H9 (cell line): ENCODE measurements around the gene VPS13A. TPM values are rescaled to one million over a fixed set of nuclear protein-coding genes. Genes with fewer than 3 reads are reported as not detected.

ENCODE experiments used
- DNase-seq: peaks from one replicate; pipeline ENCODE4 v3.0.0-alpha.2; 2017
- H2AFZ ChIP-seq: one replicate; pipeline ENCODE4 v1.6.1; 2013; ENCODE audit warnings: mild to moderate bottlenecking, low read length, control low read depth, moderate library complexity
- H2AK5ac ChIP-seq: 2 replicates; pipeline ENCODE4 v1.6.1; 2013; ENCODE audit warnings: low read length, control low read depth, mixed read lengths; ENCODE audit not compliant: insufficient read length
- H2BK120ac ChIP-seq: one replicate; pipeline ENCODE4 v1.6.1; 2013; ENCODE audit warnings: low read depth, mild to moderate bottlenecking, low read length, control low read depth, inconsistent platforms; ENCODE audit not compliant: poor library complexity, severe bottlenecking
- H2BK12ac ChIP-seq: 2 replicates; pipeline ENCODE4 v1.6.1; 2013; ENCODE audit warnings: low read length, control low read depth, mixed read lengths, low read depth; ENCODE audit not compliant: insufficient read length
- H2BK15ac ChIP-seq: 2 replicates; pipeline ENCODE4 v1.6.1; 2013; ENCODE audit warnings: low read depth, low read length, control low read depth
- H2BK20ac ChIP-seq: one replicate; pipeline ENCODE4 v1.6.1; 2013; ENCODE audit warnings: low read depth, mild to moderate bottlenecking, low read length, control low read depth, inconsistent platforms; ENCODE audit not compliant: poor library complexity, severe bottlenecking
- H2BK5ac ChIP-seq: 2 replicates; pipeline ENCODE4 v1.6.1; 2013; ENCODE audit warnings: low read length, control low read depth, mixed read lengths; ENCODE audit not compliant: insufficient read length
- H3K14ac ChIP-seq: 2 replicates; pipeline ENCODE4 v1.6.1; 2013; ENCODE audit warnings: low read length, control low read depth; ENCODE audit not compliant: insufficient read depth
- H3K18ac ChIP-seq: 2 replicates; pipeline ENCODE4 v1.6.1; 2013; ENCODE audit warnings: low read depth, mild to moderate bottlenecking, mixed read lengths, low read length, control low read depth; ENCODE audit not compliant: insufficient read length
- H3K23ac ChIP-seq: 2 replicates; pipeline ENCODE4 v1.6.1; 2013; ENCODE audit warnings: low read length, control low read depth, mixed read lengths, low read depth; ENCODE audit not compliant: insufficient read length
- H3K23me2 ChIP-seq: 2 replicates; pipeline ENCODE4 v1.6.1; 2013; ENCODE audit warnings: low read depth, mild to moderate bottlenecking, mixed read lengths, low read length, control low read depth; ENCODE audit not compliant: insufficient read length, poor library complexity, severe bottlenecking
- H3K27ac ChIP-seq: 2 replicates; pipeline ENCODE4 v1.5.1; 2013; ENCODE audit warnings: low read length, control low read depth, mixed read lengths, low read depth; ENCODE audit not compliant: insufficient read length
- H3K27me3 ChIP-seq: 2 replicates; pipeline ENCODE4 v1.6.1; 2013; ENCODE audit warnings: low read length, control low read depth, inconsistent platforms; ENCODE audit not compliant: insufficient read depth
- H3K4ac ChIP-seq: 2 replicates; pipeline ENCODE4 v1.6.1; 2013; ENCODE audit warnings: low read depth, mild to moderate bottlenecking, control low read depth, inconsistent platforms, low read length, moderate library complexity
- H3K4me1 ChIP-seq: 2 replicates; pipeline ENCODE4 v1.6.1; 2013; ENCODE audit warnings: low read length, control low read depth, inconsistent platforms; ENCODE audit not compliant: insufficient read depth
- H3K4me2 ChIP-seq: 2 replicates; pipeline ENCODE4 v1.6.1; 2013; ENCODE audit warnings: low read length, control low read depth, mixed read lengths; ENCODE audit not compliant: insufficient read length, insufficient read depth
- H3K56ac ChIP-seq: 2 replicates; pipeline ENCODE4 v1.6.1; 2013; ENCODE audit warnings: low read depth, mild to moderate bottlenecking, mixed read lengths, low read length, control low read depth; ENCODE audit not compliant: insufficient read length
- H3K79me1 ChIP-seq: 2 replicates; pipeline ENCODE4 v1.6.1; 2013; ENCODE audit warnings: low read depth, mild to moderate bottlenecking, moderate library complexity, low read length, control low read depth, inconsistent platforms; ENCODE audit not compliant: insufficient read depth, poor library complexity, severe bottlenecking
- H3K79me2 ChIP-seq: 2 replicates; pipeline ENCODE4 v1.6.1; 2013; ENCODE audit warnings: low read length, control low read depth, inconsistent platforms; ENCODE audit not compliant: insufficient read depth
- H3K9ac ChIP-seq: 2 replicates; pipeline ENCODE4 v1.6.1; 2013; ENCODE audit warnings: low read length, control low read depth, mixed read lengths; ENCODE audit not compliant: insufficient read length; ENCODE audit errors: extremely low read depth
- H3K9me3 ChIP-seq: one replicate; pipeline ENCODE4 v1.6.1; 2013; ENCODE audit warnings: low read depth, low read length, inconsistent platforms; ENCODE audit not compliant: control insufficient read depth
- H3T11ph ChIP-seq: one replicate; pipeline ENCODE4 v1.6.1; 2013; ENCODE audit warnings: mild to moderate bottlenecking, low read length, control low read depth, inconsistent platforms
- H4K20me1 ChIP-seq: one replicate; pipeline ENCODE4 v1.6.1; 2013; ENCODE audit not compliant: control insufficient read depth, insufficient read length, insufficient read depth
- H4K5ac ChIP-seq: 2 replicates; pipeline ENCODE4 v1.6.1; 2013; ENCODE audit warnings: low read depth, mild to moderate bottlenecking, mixed read lengths, low read length, control low read depth; ENCODE audit not compliant: insufficient read length
- H4K8ac ChIP-seq: replicated peaks from 2 replicates; pipeline ENCODE4 v1.6.1; 2013; ENCODE audit warnings: low read length, control low read depth, mixed read lengths, low read depth; ENCODE audit not compliant: insufficient read length
- H4K91ac ChIP-seq: 2 replicates; pipeline ENCODE4 v1.6.1; 2013; ENCODE audit warnings: low read depth, mild to moderate bottlenecking, moderate library complexity, mixed read lengths, low read length, control low read depth; ENCODE audit not compliant: insufficient read length
- H3K27ac Mint-ChIP-seq, 3 experiments: 2 replicates in 2 of 3; 3 replicates in 1 of 3; pipeline ENCODE4 v1.8.0; 2020 to 2021; ENCODE audit warnings: mixed read lengths in 3 of 3, mild to moderate bottlenecking in 1 of 3, moderate library complexity in 1 of 3
- H3K27me3 Mint-ChIP-seq: 2 replicates; pipeline ENCODE4 v1.8.0; 2021; ENCODE audit warnings: low read depth, mild to moderate bottlenecking, moderate library complexity, mixed read lengths
- H3K36me3 Mint-ChIP-seq, 3 experiments: 2 replicates in 2 of 3; 3 replicates in 1 of 3; pipeline ENCODE4 v1.8.0; 2020 to 2021; ENCODE audit warnings: low read depth in 3 of 3, mixed read lengths in 3 of 3; ENCODE audit not compliant: insufficient read depth in 1 of 3
- H3K4me1 Mint-ChIP-seq, 2 experiments: 2 replicates each; pipeline ENCODE4 v1.8.0; 2020; ENCODE audit warnings: mixed read lengths in 2 of 2
- H3K4me3 Mint-ChIP-seq, 2 experiments: 2 replicates in 1 of 2; 3 replicates in 1 of 2; pipeline ENCODE4 v1.8.0; 2020 to 2021; ENCODE audit warnings: mild to moderate bottlenecking in 2 of 2, mixed read lengths in 2 of 2, moderate library complexity in 1 of 2
- H3K9me3 Mint-ChIP-seq, 2 experiments: 2 replicates in 1 of 2; 3 replicates in 1 of 2; pipeline ENCODE4 v1.8.0; 2020; ENCODE audit warnings: mild to moderate bottlenecking in 2 of 2, mixed read lengths in 2 of 2, moderate library complexity in 1 of 2
- CTCF ChIP-seq: fragments of 200-600 bp; sonication (generic); conservative IDR thresholded peaks from 3 replicates; pipeline ENCODE4 v1.8.0; 2021; ENCODE audit warnings: antibody characterized with exemption, mild to moderate bottlenecking
- WGBS: extraction: QIAGEN DNeasy Blood & Tissue Kit; methylation state at CpG from one replicate; pipeline ENCODE4 v1.1.7; 2013; ENCODE audit warnings: missing lambda C conversion rate, low lambda C conversion rate, mixed read lengths; ENCODE audit not compliant: insufficient read length; ENCODE audit errors: extremely low coverage; 5-methylcytosine and 5-hydroxymethylcytosine counted together
- total RNA-seq: library from RNA; stranded (reverse); gene quantifications from 2 replicates; pipeline ENCODE4 v1.2.1, GENCODE V29; 2021

VPS13A gene
- total RNA-seq, 1 experiment from 2014 or later: 34.0 TPM

GRCh38 chr9:77188242-77188641, 10.9 kb downstream of the VPS13A start:
- Histone ChIP-seq H4K91ac (no peak overlapping the region), H3K4me2 (no peak overlapping the region), H3K27ac (no peak overlapping the region), H4K8ac (no peak overlapping the region), H3K9me3 (no peaks in the 10 kb centered on the region), H2BK15ac (no peak overlapping the region), H3K9ac (no peak overlapping the region), H2AK5ac (no peak overlapping the region), H3T11ph (no peak overlapping the region), H2AFZ (no peak overlapping the region), H3K14ac (no peak overlapping the region), H3K18ac (no peak overlapping the region), H2BK5ac (no peak overlapping the region), H4K5ac (no peak overlapping the region), H3K27me3 (no peaks in the 10 kb centered on the region), H2BK20ac (no peak overlapping the region), H4K20me1 (no peaks in the 10 kb centered on the region), H3K23ac (no peak overlapping the region), H3K4me1 (peaks cover 15% of the 10 kb centered on the region), H3K56ac (no peak overlapping the region), H2BK120ac (no peak overlapping the region), H3K79me2 (peaks cover 26% of the 10 kb centered on the region; the same call in 1 of the 2 replicates), H3K4ac (no peak overlapping the region), H2BK12ac (no peak overlapping the region), H3K23me2 (no peaks in the 10 kb centered on the region), H3K79me1 (peaks cover 17% of the 10 kb centered on the region)
- TF ChIP-seq CTCF: no peak
- no CpG with 5 or more reads among the region's 3 CpGs for WGBS
- Mint-ChIP-seq H3K4me1 (peaks cover 30 to 35% of the 10 kb centered on the region in 2 experiments), H3K9me3 (no peaks in the 10 kb centered on the region), H3K27me3 (no peaks in the 10 kb centered on the region), H3K4me3 (no peak overlapping the region), H3K27ac (no peak overlapping the region), H3K36me3 (no peaks in the 10 kb centered on the region; a peak in 2 of 7 replicates)
- no peak for DNase-seq
